SK-N-SH (cell line): ENCODE results near the gene EHD1. TPM values are rescaled to one million over a fixed set of nuclear protein-coding genes. Genes with fewer than 3 reads are reported as not detected.

Experiments used
- CTCF ChIA-PET: fragments of 300-600, 350-600 bp; formaldehyde crosslinking; extraction: SDS; loops from one replicate; lab custom pipeline; 2021; lab: Yijun Ruan, JAX
- POLR2A ChIA-PET: fragments of 350-600 bp; sonication (Branson Sonifier 250); formaldehyde crosslinking; extraction: SDS; loops from one replicate; lab custom pipeline; 2020; ENCODE audit warnings: antibody characterized with exemption, inconsistent platforms; lab: Yijun Ruan, JAX
- DNase-seq: peaks from one replicate; pipeline ENCODE4 v3.0.0; 2012
- H2AFZ ChIP-seq: fragments of 200-600 bp; sonication (generic); 2 replicates; pipeline ENCODE4 v1.8.1; 2016; ENCODE audit warnings: antibody characterized with exemption, mild to moderate bottlenecking, low read depth
- H3F3A ChIP-seq: fragments of 200-600 bp; sonication (generic); replicated peaks from 2 replicates; pipeline ENCODE3; 2016; ENCODE audit warnings: antibody characterized with exemption, mild to moderate bottlenecking; ENCODE audit not compliant: insufficient read depth
- H3K27ac ChIP-seq, 2 experiments: fragments of 200-500 bp in 1 of 2; fragments of 200-600 bp in 1 of 2; sonication (Bioruptor generic) in 1 of 2; sonication (generic), shearing (Covaris generic) in 1 of 2; 2 replicates each; pipeline versions ENCODE4 v1.5.1 to v1.6.1; 2014 to 2016; ENCODE audit warnings: low read depth in 2 of 2, inconsistent platforms in 1 of 2, low read length in 1 of 2, mild to moderate bottlenecking in 1 of 2, mixed read lengths in 1 of 2
- H3K27me3 ChIP-seq: fragments of 200-600 bp; sonication (generic), shearing (Covaris generic); 2 replicates; pipeline ENCODE4 v1.6.1; 2016; ENCODE audit warnings: mixed run types; ENCODE audit not compliant: insufficient read depth
- H3K36me3 ChIP-seq, 2 experiments: fragments of 200-500 bp in 1 of 2; fragments of 200-600 bp in 1 of 2; sonication (Bioruptor generic) in 1 of 2; sonication (generic) in 1 of 2; replicated peaks in 1 of 2; 2 replicates each; pipeline versions ENCODE3 to v1.5.1; 2014 to 2016; ENCODE audit warnings: low read length in 1 of 2, mild to moderate bottlenecking in 1 of 2; ENCODE audit not compliant: insufficient read depth in 2 of 2, control insufficient read depth in 1 of 2
- H3K4me1 ChIP-seq, 2 experiments: fragments of 200-500 bp in 1 of 2; fragments of 200-600 bp in 1 of 2; sonication (Bioruptor generic) in 1 of 2; sonication (generic), shearing (Covaris generic) in 1 of 2; 2 replicates each; pipeline versions ENCODE4 v1.5.1 to v1.6.1; 2014 to 2016; ENCODE audit warnings: low read depth in 1 of 2, low read length in 1 of 2, mixed run types in 1 of 2; ENCODE audit not compliant: insufficient read depth in 2 of 2, control insufficient read depth in 1 of 2
- H3K4me2 ChIP-seq: fragments of 200-600 bp; sonication (generic), shearing (Covaris generic); 2 replicates; pipeline ENCODE4 v1.6.1; 2017; ENCODE audit warnings: mixed run types
- H3K4me3 ChIP-seq, 2 experiments: fragments of 200-500 bp in 1 of 2; fragments of 200-600 bp in 1 of 2; sonication (Bioruptor generic) in 1 of 2; sonication (generic), shearing (Covaris generic) in 1 of 2; 2 replicates each; pipeline versions ENCODE4 v1.5.1 to v1.8.1; 2014 to 2016; ENCODE audit warnings: low read depth in 2 of 2, inconsistent platforms in 1 of 2, low read length in 1 of 2, mild to moderate bottlenecking in 1 of 2, mixed read lengths in 1 of 2, moderate library complexity in 1 of 2
- H3K79me2 ChIP-seq: fragments of 200-600 bp; sonication (generic); 2 replicates; pipeline ENCODE4 v1.8.1; 2017; ENCODE audit warnings: mild to moderate bottlenecking; ENCODE audit not compliant: insufficient read depth
- H3K9ac ChIP-seq: fragments of 200-600 bp; sonication (generic); 2 replicates; pipeline ENCODE4 v1.6.1; 2017; ENCODE audit warnings: mixed run types
- H3K9me2 ChIP-seq: fragments of 200-600 bp; sonication (generic); 2 replicates; pipeline ENCODE4 v1.6.1; 2017; ENCODE audit warnings: mixed run types
- H3K9me3 ChIP-seq: fragments of 200-600 bp; sonication (generic); 2 replicates; pipeline ENCODE4 v1.6.1; 2017; ENCODE audit warnings: mixed run types, mild to moderate bottlenecking, moderate library complexity
- H4K20me1 ChIP-seq: fragments of 200-600 bp; sonication (generic); 2 replicates; pipeline ENCODE4 v1.6.1; 2017; ENCODE audit warnings: mild to moderate bottlenecking, mixed run types; ENCODE audit not compliant: insufficient read depth
- CHD2 ChIP-seq: fragments of 150-350 bp; IDR thresholded peaks from 2 replicates; pipeline ENCODE4 v1.6.1; 2018; ENCODE audit warnings: low read length; ENCODE audit not compliant: partially characterized antibody
- ELF1 ChIP-seq: IDR thresholded peaks from 2 replicates; pipeline ENCODE4 v1.4.0; 2012
- FOSL2 ChIP-seq: IDR thresholded peaks from 2 replicates; pipeline ENCODE4 v1.4.0; 2012; ENCODE audit warnings: low read depth, mild to moderate bottlenecking, moderate library complexity, borderline replicate concordance
- FOXM1 ChIP-seq: IDR thresholded peaks from 2 replicates; pipeline ENCODE4 v1.4.0; 2012; ENCODE audit warnings: low read depth, mild to moderate bottlenecking
- GATA2 ChIP-seq: sonication (generic); formaldehyde crosslinking; IDR thresholded peaks from 2 replicates; pipeline ENCODE4 v1.5.0; 2020; ENCODE audit warnings: mild to moderate bottlenecking, missing genetic modification reagents
- MAX ChIP-seq: IDR thresholded peaks from 2 replicates; pipeline ENCODE4 v1.4.0; 2012; ENCODE audit warnings: low read depth
- MEF2A ChIP-seq: IDR thresholded peaks from 2 replicates; pipeline ENCODE4 v1.4.0; 2012; ENCODE audit warnings: low read depth, borderline replicate concordance
- MXI1 ChIP-seq: IDR thresholded peaks from 2 replicates; pipeline ENCODE4 v1.6.1; 2012; ENCODE audit warnings: mild to moderate bottlenecking, low read depth, low read length, improper control_type of control experiment
- NFIC ChIP-seq: IDR thresholded peaks from 2 replicates; pipeline ENCODE4 v1.4.0; 2012; ENCODE audit warnings: borderline replicate concordance
- NRF1 ChIP-seq: IDR thresholded peaks from 2 replicates; pipeline ENCODE4 v1.6.1; 2012; ENCODE audit warnings: low read depth, mild to moderate bottlenecking, low read length
- PBX3 ChIP-seq: IDR thresholded peaks from 2 replicates; pipeline ENCODE4; 2012
- POLR2AphosphoS5 ChIP-seq: IDR thresholded peaks from 2 replicates; pipeline ENCODE4 v1.6.1; 2012; ENCODE audit warnings: low read depth, low read length
- RCOR1 ChIP-seq: fragments of 150-350 bp; IDR thresholded peaks from 2 replicates; pipeline ENCODE4 v1.6.1; 2017; ENCODE audit warnings: antibody characterized with exemption, low read length
- SMC3 ChIP-seq: IDR thresholded peaks from 2 replicates; pipeline ENCODE4 v1.6.1; 2012; ENCODE audit warnings: low read depth, low read length, improper control_type of control experiment
- TAF1 ChIP-seq: IDR thresholded peaks from 2 replicates; pipeline ENCODE4 v1.6.1; 2012; ENCODE audit warnings: low read depth, mild to moderate bottlenecking, low read length, moderate library complexity, borderline replicate concordance
- TCF12 ChIP-seq: IDR thresholded peaks from 2 replicates; pipeline ENCODE4 v1.4.0; 2012
- TEAD4 ChIP-seq: IDR thresholded peaks from 2 replicates; pipeline ENCODE4 v1.4.0; 2012; ENCODE audit warnings: mild to moderate bottlenecking, borderline replicate concordance; ENCODE audit not compliant: insufficient read depth
- USF1 ChIP-seq: IDR thresholded peaks from 2 replicates; pipeline ENCODE4 v1.4.0; 2012; ENCODE audit warnings: low read depth, borderline replicate concordance
- ZBTB33 ChIP-seq: IDR thresholded peaks from 2 replicates; pipeline ENCODE4 v1.4.0; 2012; ENCODE audit warnings: low read depth, borderline replicate concordance
- WGBS: methylation state at CpG from one replicate; pipeline ENCODE4 v1.1.6; 2017; ENCODE audit warnings: low lambda C conversion rate; 5-methylcytosine and 5-hydroxymethylcytosine counted together
- polyA plus RNA-seq, 3 experiments: library from polyadenylated mRNA; depleted of rRNA; stranded (reverse); fragments of >200 nt; gene quantifications; 2 replicates each; pipeline ENCODE4 v1.2.3, GENCODE V29; 2012

EHD1 gene
- polyA plus RNA-seq, 1 of the 3 experiments (the other 2 are of a cell fraction): 93.3 TPM

GRCh38 chr11:64874308-64875240, 3.8 kb downstream of the EHD1 start (continued):
- no peak for TF ChIP-seq GATA2 (CRISPR knock-in tag)

- DNase-seq: no peak
- CTCF ChIA-PET: interaction anchor here (0.8 to 8.1 kb wide), 6 partner anchors 8 to 26 kb away, joined by 3 to 53 read pairs (median 4); no protein-coding TSS in a partner anchor
- H2AFZ ChIP-seq: no peak overlapping the region
- no peak overlapping the region for H3K4me3 ChIP-seq
- H3K4me2 ChIP-seq: no peak overlapping the region
- peaks cover 22 to 33% of the 10 kb centered on the region in 2 experiments; a peak in 3 of 4 replicates for H3K4me1 ChIP-seq
- H3K9ac ChIP-seq: no peak overlapping the region
- H3K9me2 ChIP-seq: no peaks in the 10 kb centered on the region
- peaks cover 78% of the 10 kb centered on the region for H4K20me1 ChIP-seq
- H3K79me2 ChIP-seq: peaks cover 95% of the 10 kb centered on the region
- H3F3A ChIP-seq: peaks cover 17% of the 10 kb centered on the region
- no peaks in the 10 kb centered on the region for H3K9me3 ChIP-seq
- H3K27me3 ChIP-seq: no peaks in the 10 kb centered on the region
- POLR2A ChIA-PET: no interaction called here
- no peak overlapping the region for H3K27ac ChIP-seq
- WGBS: 92% methylated on average over 8 of the region's 8 CpGs
- TF ChIP-seq ZBTB33 (no peak), CHD2 (no peak), TEAD4 (no peak), TAF1 (no peak), POLR2AphosphoS5 (no peak), NFIC (no peak), USF1 (no peak), MAX (no peak), FOXM1 (no peak), TCF12 (no peak), PBX3 (no peak), GATA2 (CRISPR knock-in tag) (no peak), MXI1 (no peak), NRF1 (no peak), RCOR1 (no peak), ELF1 (no peak), MEF2A (no peak), SMC3 (no peak), FOSL2 (no peak)
- TF ChIP-seq, all 33 proteins: peak for 0
- H3K36me3 ChIP-seq: peaks cover 22 to 30% of the 10 kb centered on the region in 2 experiments
Observed at GRCh38 chr11:64872790-64873488, 5.5 kb downstream of the EHD1 start.
